IMR-90 (cell line): ENCODE results near the gene SETD2. TPM values are rescaled to one million over a fixed set of nuclear protein-coding genes. Genes with fewer than 3 reads are reported as not detected.

Experiments used
- ATAC-seq: fragments of 200-7000 bp; cut with Tn5 transposase; 2 replicates; pipeline ENCODE4 v1.9.1; 2020; ENCODE audit warnings: low read depth, mild to moderate bottlenecking, moderate library complexity
- BruUV-seq: library from RNA; stranded (reverse); fragments of 400-500 nt; replicated peaks from 2 replicates; lab custom pipeline; 2021; lab: Mats Ljungman, UMichigan
- CTCF ChIA-PET: fragments of 300-600 bp; formaldehyde crosslinking; extraction: SDS; loops from one replicate; lab custom pipeline; 2021; ENCODE audit warnings: antibody characterized with exemption; lab: Yijun Ruan, JAX
- POLR2A ChIA-PET: fragments of 300-600 bp; sonication (Branson Sonifier 250); formaldehyde crosslinking; loops from one replicate; lab custom pipeline; 2022; ENCODE audit warnings: antibody characterized with exemption; ENCODE audit not compliant: unreplicated experiment; lab: Charles Lee
- DNase-seq: peaks from one replicate; pipeline ENCODE4 v3.0.0; 2013
- H2AFZ ChIP-seq: replicated peaks from 2 replicates; pipeline ENCODE3; 2013; ENCODE audit warnings: low read length, mild to moderate bottlenecking; ENCODE audit not compliant: poor library complexity
- H2AK5ac ChIP-seq: 2 replicates; pipeline ENCODE4 v1.6.1; 2013; ENCODE audit warnings: low read depth, low read length, inconsistent platforms
- H2AK9ac ChIP-seq: replicated peaks from 2 replicates; pipeline ENCODE3; 2013; ENCODE audit warnings: mild to moderate bottlenecking, low read depth, low read length, moderate library complexity; ENCODE audit not compliant: poor library complexity
- H2BK120ac ChIP-seq: 2 replicates; pipeline ENCODE4 v1.6.1; 2013; ENCODE audit warnings: low read depth, low read length, inconsistent platforms
- H2BK15ac ChIP-seq: 3 replicates; pipeline ENCODE4 v1.6.1; 2013; ENCODE audit warnings: low read depth, low read length, inconsistent platforms
- H2BK20ac ChIP-seq: 2 replicates; pipeline ENCODE4 v1.6.1; 2013; ENCODE audit warnings: low read depth, mild to moderate bottlenecking, inconsistent platforms, low read length, moderate library complexity
- H2BK5ac ChIP-seq: 2 replicates; pipeline ENCODE4 v1.6.1; 2013; ENCODE audit warnings: mild to moderate bottlenecking, low read depth, low read length, inconsistent platforms; ENCODE audit not compliant: poor library complexity, severe bottlenecking
- H3K14ac ChIP-seq: replicated peaks from 2 replicates; pipeline ENCODE4 v1.6.1; 2013; ENCODE audit warnings: low read depth, low read length, inconsistent platforms
- H3K18ac ChIP-seq: 2 replicates; pipeline ENCODE4 v1.6.1; 2013; ENCODE audit warnings: low read depth, low read length, control low read depth
- H3K23ac ChIP-seq: 2 replicates; pipeline ENCODE4 v1.6.1; 2013; ENCODE audit warnings: low read depth, low read length, inconsistent platforms
- H3K27ac ChIP-seq: 2 replicates; pipeline ENCODE4 v1.5.1; 2013; ENCODE audit warnings: mild to moderate bottlenecking, control low read depth, low read length; ENCODE audit not compliant: insufficient read depth
- H3K27me3 ChIP-seq: 2 replicates; pipeline ENCODE4 v1.6.1; 2013; ENCODE audit warnings: low read length; ENCODE audit not compliant: control insufficient read depth, insufficient read depth
- H3K36me3 ChIP-seq: 2 replicates; pipeline ENCODE4 v1.6.1; 2013; ENCODE audit warnings: low read length, mixed read lengths; ENCODE audit not compliant: control insufficient read depth, insufficient read depth
- H3K4ac ChIP-seq: 2 replicates; pipeline ENCODE4 v1.6.1; 2013; ENCODE audit warnings: low read depth, low read length, inconsistent platforms
- H3K4me1 ChIP-seq: 2 replicates; pipeline ENCODE4 v1.6.1; 2013; ENCODE audit warnings: low read length, mixed read lengths; ENCODE audit not compliant: control insufficient read depth, insufficient read depth
- H3K4me2 ChIP-seq: 2 replicates; pipeline ENCODE4 v1.6.1; 2013; ENCODE audit warnings: low read depth, mild to moderate bottlenecking, control low read depth, low read length, moderate library complexity
- H3K4me3 ChIP-seq: 2 replicates; pipeline ENCODE4 v1.5.1; 2013; ENCODE audit warnings: low read depth, mild to moderate bottlenecking, control low read depth, low read length, moderate library complexity; ENCODE audit not compliant: insufficient read depth
- H3K56ac ChIP-seq: 2 replicates; pipeline ENCODE4 v1.6.1; 2013; ENCODE audit warnings: low read length, inconsistent platforms; ENCODE audit not compliant: insufficient read depth; ENCODE audit errors: extremely low read depth
- H3K79me1 ChIP-seq, 2 experiments: 2 replicates each; pipeline ENCODE4 v1.6.1; 2013; ENCODE audit warnings: low read length in 2 of 2, inconsistent platforms in 1 of 2, low read depth in 1 of 2
- H3K9ac ChIP-seq: 2 replicates; pipeline ENCODE4 v1.6.1; 2013; ENCODE audit warnings: low read depth, low read length, control low read depth
- H3K9me1 ChIP-seq: 2 replicates; pipeline ENCODE4 v1.6.1; 2013; ENCODE audit warnings: low read length, inconsistent platforms; ENCODE audit not compliant: insufficient read depth
- H3K9me3 ChIP-seq: 2 replicates; pipeline ENCODE4 v1.6.1; 2013; ENCODE audit warnings: low read length; ENCODE audit not compliant: control insufficient read depth, insufficient read depth
- H4K20me1 ChIP-seq: 2 replicates; pipeline ENCODE4 v1.6.1; 2013; ENCODE audit warnings: low read length, inconsistent platforms; ENCODE audit not compliant: insufficient read depth
- H4K5ac ChIP-seq: 2 replicates; pipeline ENCODE4 v1.6.1; 2013; ENCODE audit warnings: mild to moderate bottlenecking, low read depth, low read length, control low read depth
- H4K8ac ChIP-seq, 2 experiments: 2 replicates each; pipeline ENCODE4 v1.6.1; 2013; ENCODE audit warnings: low read depth in 2 of 2, low read length in 2 of 2, control low read depth in 1 of 2, inconsistent platforms in 1 of 2
- H4K91ac ChIP-seq: 2 replicates; pipeline ENCODE4 v1.6.1; 2013; ENCODE audit warnings: low read depth, low read length, inconsistent platforms; ENCODE audit not compliant: insufficient read depth
- BHLHE40 ChIP-seq: fragments of 150-350 bp; IDR thresholded peaks from 2 replicates; pipeline ENCODE4 v1.6.1; 2016; ENCODE audit warnings: mild to moderate bottlenecking, low read depth, low read length
- CEBPB ChIP-seq: IDR thresholded peaks from 2 replicates; pipeline ENCODE4 v1.6.1; 2012; ENCODE audit warnings: low read depth, low read length, improper control_type of control experiment
- FOS ChIP-seq: fragments of 150-350 bp; IDR thresholded peaks from 2 replicates; pipeline ENCODE4 v1.6.1; 2016; ENCODE audit warnings: low read depth, low read length
- dilution Hi-C: fragments of 300-500 bp; cut with HindIII; formaldehyde crosslinking; loops from one replicate; pipeline ENCODE4 v1.14.3; 2018; ENCODE audit warnings: low sequenced_read_pairs; ENCODE audit not compliant: unreplicated experiment
- in situ Hi-C: fragments of 300-500 bp; cut with MboI; formaldehyde crosslinking; loops from 3 replicates; pipeline ENCODE4 v1.14.3; 2019; ENCODE audit warnings: low sequenced_read_pairs, inconsistent platforms, mixed read lengths
- intact Hi-C: fragments of 100-400 bp; cut with micrococcal nuclease; formaldehyde crosslinking; loops from 2 replicates; pipeline ENCODE4 v1.10.0; 2022
- polyA plus RNA-seq, 3 experiments: library from polyadenylated mRNA; depleted of rRNA; stranded (reverse); fragments of >200 nt; gene quantifications; 2 replicates each; pipeline ENCODE4 v1.2.3, GENCODE V29; 2012; ENCODE audit warnings: low replicate concordance in 1 of 3
- total RNA-seq: library from RNA; depleted of rRNA; stranded (reverse); fragments of >200 nt; gene quantifications from 2 replicates; pipeline ENCODE4 v1.2.3, GENCODE V29; 2012

SETD2 gene
- total and polyA plus RNA-seq, 2 of the 4 experiments (the other 2 are of a cell fraction): 18.3 to 20.1 TPM

DNA sequence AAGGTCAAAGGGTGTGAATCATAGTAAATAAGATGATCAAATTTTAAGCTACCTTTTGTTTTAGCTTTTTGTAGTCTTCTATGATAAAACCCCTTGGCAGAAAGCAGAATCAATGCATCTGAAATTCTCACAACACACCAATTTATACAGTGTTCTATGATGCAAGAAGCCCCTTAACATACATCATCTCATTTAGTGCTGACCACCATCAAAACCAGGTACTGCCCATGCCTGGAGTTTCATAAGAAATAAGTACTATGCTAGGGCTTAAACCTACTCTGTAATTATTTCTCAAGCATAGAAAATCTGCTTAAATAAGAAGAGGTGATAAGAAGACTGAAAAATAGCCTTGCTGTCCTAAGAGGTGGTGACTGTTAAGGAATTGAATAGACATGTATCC is 116.8 kb downstream of the SETD2 start:
- no peak overlapping the region for H2BK15ac ChIP-seq
- no peak overlapping the region for H3K4ac ChIP-seq
- BruUV-seq: no TSS peak
- H4K91ac ChIP-seq: no peak overlapping the region
- no peak overlapping the region for H3K27ac ChIP-seq
- no peaks in the 10 kb centered on the region for H3K9me3 ChIP-seq
- H3K18ac ChIP-seq: no peak overlapping the region
- DNase-seq (no peak), ATAC-seq (no peak)
- H3K27me3 ChIP-seq: no peaks in the 10 kb centered on the region
- no peak overlapping the region for H3K9ac ChIP-seq
- ChIA-PET CTCF (no interaction called here), POLR2A (no interaction called here)
- no peak overlapping the region for H4K8ac ChIP-seq
- TF ChIP-seq BHLHE40 (no peak), CEBPB (0 out of 2 replicates have a peak, but pooled peaks have one; percentile 9), FOS (no peak)
- in situ Hi-C loops: no loop called here
- H3K14ac ChIP-seq: no peak overlapping the region
- H2BK20ac ChIP-seq: no peak overlapping the region
- peaks cover 13 to 46% of the 10 kb centered on the region in 2 experiments; a peak in 3 of 4 replicates for H3K79me1 ChIP-seq
- no peak overlapping the region for H3K56ac ChIP-seq
- no peaks in the 10 kb centered on the region for H3K4me1 ChIP-seq
- no peak overlapping the region for H3K4me2 ChIP-seq
- no peak overlapping the region for H3K4me3 ChIP-seq
- intact Hi-C loops: no loop called here
- no peak overlapping the region for H2AK5ac ChIP-seq
- peaks cover 4% of the 10 kb centered on the region; the same call in 1 of the 2 replicates for H4K20me1 ChIP-seq
- H2AFZ ChIP-seq: no peak overlapping the region
- H3K23ac ChIP-seq: no peak overlapping the region
- H2BK120ac ChIP-seq: no peak overlapping the region
- dilution Hi-C loops: no loop called here
- no peak overlapping the region for H2AK9ac ChIP-seq
- peaks cover 12% of the 10 kb centered on the region for H3K36me3 ChIP-seq
- no peak overlapping the region for H4K5ac ChIP-seq
- no peaks in the 10 kb centered on the region for H3K9me1 ChIP-seq
- no peak overlapping the region for H2BK5ac ChIP-seq
